Effector memory CD4-positive, alpha-beta T cell (primary cell): ENCODE measurements around the gene ACACA.

Experiments
- DNase-seq, 3 donors: peaks; one replicate each; pipeline ENCODE4 v3.0.0-alpha.2; 2020
- H3K27ac ChIP-seq: 2 replicates; pipeline ENCODE4 v1.7.0; 2013; ENCODE audit warnings: mild to moderate bottlenecking, low read length, moderate library complexity; ENCODE audit not compliant: insufficient read depth, poor library complexity, severe bottlenecking
- H3K27me3 ChIP-seq: replicated peaks from 2 replicates; pipeline ENCODE4 v1.7.0; 2013; ENCODE audit warnings: mild to moderate bottlenecking, low read length; ENCODE audit not compliant: insufficient read depth, control insufficient read depth, poor library complexity, severe bottlenecking
- H3K36me3 ChIP-seq: 2 replicates; pipeline ENCODE4 v1.7.0; 2013; ENCODE audit warnings: mild to moderate bottlenecking, low read length, moderate library complexity; ENCODE audit not compliant: control insufficient read depth, insufficient read depth
- H3K4me1 ChIP-seq: 2 replicates; pipeline ENCODE4 v1.7.0; 2013; ENCODE audit warnings: low read length, mild to moderate bottlenecking; ENCODE audit not compliant: control insufficient read depth, insufficient read depth, poor library complexity, severe bottlenecking
- H3K4me3 ChIP-seq: 2 replicates; pipeline ENCODE4 v1.7.0; 2013; ENCODE audit warnings: low read length, low read depth, mild to moderate bottlenecking; ENCODE audit not compliant: insufficient read depth, poor library complexity, severe bottlenecking
- H3K9me3 ChIP-seq: 2 replicates; pipeline ENCODE4 v1.7.0; 2013; ENCODE audit warnings: mild to moderate bottlenecking, low read length, moderate library complexity; ENCODE audit not compliant: control insufficient read depth

Gene ACACA

GRCh38 chr17:37133136-37133535, 273.5 kb downstream of the ACACA start:
- Histone ChIP-seq H3K4me3 (no peak overlapping the region), H3K36me3 (peaks cover 11% of the 10 kb centered on the region), H3K4me1 (no peaks in the 10 kb centered on the region), H3K27me3 (no peaks in the 10 kb centered on the region), H3K27ac (no peak overlapping the region), H3K9me3 (no peaks in the 10 kb centered on the region)
- no peak for DNase-seq

DNA sequence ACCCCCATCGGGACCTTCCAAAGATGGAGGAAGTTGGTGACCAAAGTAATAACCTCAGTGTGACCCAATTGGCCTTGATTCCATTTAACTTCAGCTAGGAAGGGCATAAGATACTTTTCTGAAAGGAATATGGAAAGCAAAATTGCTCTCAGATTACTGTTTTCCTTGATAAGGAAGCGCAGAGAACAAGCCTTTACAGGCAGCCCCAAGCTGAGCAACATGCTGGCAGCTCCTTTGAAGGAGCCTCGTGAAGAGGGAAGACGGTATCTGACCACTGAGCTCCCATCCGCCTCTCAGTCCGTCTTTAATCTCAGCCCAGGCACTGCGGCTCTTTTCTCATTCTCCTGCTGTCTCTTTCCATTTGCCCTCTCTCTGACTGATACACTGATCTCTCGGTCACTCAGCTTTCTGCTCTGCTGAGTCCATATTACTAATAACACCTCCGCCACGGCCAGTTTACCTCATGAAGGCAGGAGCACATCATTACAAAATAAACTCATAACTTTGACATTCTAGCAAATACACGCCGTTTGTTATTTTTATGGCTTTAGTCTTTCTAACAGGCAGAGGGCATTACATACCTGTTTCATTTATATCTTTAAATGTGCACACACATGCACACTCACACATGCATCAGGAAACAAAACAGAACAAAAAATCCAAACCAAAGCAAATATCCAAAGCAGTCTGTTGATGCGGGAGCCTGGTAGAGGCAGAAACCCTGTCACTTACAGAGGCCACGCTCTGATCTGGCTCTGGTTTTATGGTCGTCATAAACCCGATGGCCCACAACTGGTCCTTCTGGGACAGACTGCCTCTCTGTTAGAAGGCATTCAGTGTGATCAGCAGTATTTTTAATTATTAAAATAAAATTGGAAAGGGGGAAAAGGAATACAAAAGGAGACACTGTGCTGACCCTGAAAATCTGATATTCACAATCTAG, 274.7 kb downstream of the ACACA start:
- no peak for DNase-seq
- H3K36me3 ChIP-seq, result peaks cover 12% of the 10 kb centered on the region
- no peaks in the 10 kb centered on the region for H3K9me3 ChIP-seq
- no peak overlapping the region for H3K27ac ChIP-seq
- no peak overlapping the region for H3K4me3 ChIP-seq
- no peaks in the 10 kb centered on the region for H3K4me1 ChIP-seq
- no peaks in the 10 kb centered on the region for H3K27me3 ChIP-seq

- no peak overlapping the region for H3K27ac ChIP-seq
- no peak for DNase-seq
- H3K4me1 ChIP-seq, result no peaks in the 10 kb centered on the region
- peaks cover 12% of the 10 kb centered on the region for H3K36me3 ChIP-seq
- H3K4me3 ChIP-seq, result no peak overlapping the region
- no peaks in the 10 kb centered on the region for H3K9me3 ChIP-seq
- no peaks in the 10 kb centered on the region for H3K27me3 ChIP-seq
These were observed 275.6 kb downstream of the ACACA start for GRCh38 chr17:37130984-37131446.

DNA sequence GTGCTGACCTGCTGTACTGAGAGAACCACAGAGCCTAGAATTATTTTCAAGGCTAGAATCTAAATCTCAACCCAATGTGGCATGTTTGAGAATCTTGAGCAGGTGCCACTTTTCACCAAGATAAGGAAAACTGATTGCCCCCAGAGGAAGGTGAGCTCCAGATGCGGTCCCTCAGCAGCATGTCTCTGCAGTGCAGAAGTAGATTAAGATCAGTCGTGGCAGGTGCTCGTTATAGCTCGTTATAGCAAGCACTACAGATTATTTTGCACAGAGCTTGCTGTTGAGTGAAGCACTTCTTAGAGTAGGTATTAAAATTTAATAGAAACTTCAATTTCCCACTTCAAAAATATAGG, 281.8 kb downstream of the ACACA start:
- Histone ChIP-seq H3K4me1 (no peaks in the 10 kb centered on the region), H3K36me3 (peaks cover 22% of the 10 kb centered on the region), H3K27me3 (no peaks in the 10 kb centered on the region), H3K4me3 (no peak overlapping the region), H3K9me3 (no peaks in the 10 kb centered on the region), H3K27ac (no peak overlapping the region)
- DNase-seq, result no peak

DNA sequence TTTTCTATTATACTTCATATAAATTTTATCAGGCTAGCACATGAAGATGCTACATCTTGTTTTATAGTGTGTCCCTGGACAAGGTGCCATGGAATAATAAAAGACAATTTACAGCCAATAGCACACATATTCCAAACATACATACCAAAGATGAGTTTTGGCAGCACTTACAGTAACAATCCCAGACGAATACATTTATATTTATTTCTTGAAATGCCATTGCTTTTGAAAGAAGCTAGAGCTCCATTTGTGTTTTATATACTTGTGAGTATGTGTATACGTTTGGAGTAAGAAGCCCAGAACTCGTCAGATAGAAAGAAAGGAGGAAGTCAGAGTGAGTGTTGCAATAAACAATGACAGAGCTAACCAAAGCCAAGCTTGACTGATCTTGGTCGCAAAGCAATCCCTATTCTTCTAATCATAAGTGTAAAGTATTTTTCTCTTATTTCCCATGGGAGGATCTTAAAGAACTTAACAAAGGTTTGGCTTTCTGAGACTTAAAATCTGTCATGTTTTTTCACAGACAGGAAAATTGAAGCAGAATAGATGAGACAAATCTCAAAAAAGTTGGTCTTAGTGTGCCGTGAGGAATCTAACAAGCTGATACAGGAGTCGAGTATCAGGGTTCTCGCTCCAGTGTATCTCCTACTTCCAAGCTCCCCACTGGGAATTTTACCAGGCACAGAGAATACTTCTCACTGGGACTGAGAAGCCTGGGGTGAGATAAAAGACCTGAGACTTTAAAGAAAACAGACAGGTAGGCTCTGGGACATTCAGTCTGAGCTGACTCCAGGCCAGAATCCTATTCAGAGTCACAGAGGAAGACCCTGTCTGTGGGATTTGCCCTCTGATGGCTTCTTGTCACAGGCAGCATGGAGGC, 282.5 kb downstream of the ACACA start:
- H3K4me3 ChIP-seq, result no peak overlapping the region
- H3K27me3 ChIP-seq, result no peaks in the 10 kb centered on the region
- no peak for DNase-seq
- no peak overlapping the region for H3K27ac ChIP-seq
- H3K9me3 ChIP-seq, result no peaks in the 10 kb centered on the region
- peaks cover 19% of the 10 kb centered on the region for H3K36me3 ChIP-seq
- H3K4me1 ChIP-seq, result no peaks in the 10 kb centered on the region

DNA sequence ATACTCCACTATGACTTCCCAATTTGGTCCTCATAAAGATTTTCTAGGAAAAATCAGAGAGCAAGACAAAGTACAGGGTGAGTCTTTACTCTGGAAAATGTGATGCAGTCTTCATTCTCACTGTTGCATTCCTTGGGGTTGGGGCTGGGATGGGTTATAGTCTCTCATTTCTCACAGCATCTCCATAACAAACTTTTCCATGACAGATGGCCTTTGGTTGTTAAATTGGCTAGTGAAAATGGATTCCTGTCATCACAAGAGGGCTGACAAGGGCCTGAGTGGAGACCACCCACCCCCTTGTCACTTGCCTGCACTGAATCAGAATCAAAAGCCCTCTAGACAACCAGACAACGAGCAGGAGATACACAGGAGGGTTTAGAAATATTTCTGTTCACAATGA, 283.2 kb downstream of the ACACA start:
- Histone ChIP-seq H3K9me3 (no peaks in the 10 kb centered on the region), H3K27me3 (no peaks in the 10 kb centered on the region), H3K27ac (no peak overlapping the region), H3K4me1 (no peaks in the 10 kb centered on the region), H3K4me3 (no peak overlapping the region), H3K36me3 (peaks cover 13% of the 10 kb centered on the region)
- no peak for DNase-seq

DNA sequence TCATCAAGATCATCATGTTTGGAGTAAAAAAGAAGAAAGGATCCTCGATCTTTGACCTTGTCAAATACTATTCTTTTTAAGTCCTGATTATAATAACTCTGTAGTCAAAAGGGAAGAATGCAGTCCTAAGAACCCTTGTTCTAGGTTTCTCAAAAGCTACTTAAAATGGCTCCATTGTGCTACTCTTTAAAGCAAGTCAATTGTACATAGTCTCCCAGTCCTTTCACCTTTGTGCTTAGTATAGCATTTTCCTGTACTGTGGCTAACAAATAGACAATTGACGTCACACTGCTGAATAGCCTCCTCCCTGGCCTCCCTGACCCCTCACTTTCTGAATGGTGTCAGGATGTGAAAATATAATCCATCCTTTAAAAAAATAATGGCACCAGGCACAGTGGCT, 285.0 kb downstream of the ACACA start:
- peaks cover 10% of the 10 kb centered on the region for H3K36me3 ChIP-seq
- no peaks in the 10 kb centered on the region for H3K9me3 ChIP-seq
- H3K4me1 ChIP-seq, result no peaks in the 10 kb centered on the region
- no peak overlapping the region for H3K4me3 ChIP-seq
- no peak overlapping the region for H3K27ac ChIP-seq
- H3K27me3 ChIP-seq, result no peaks in the 10 kb centered on the region
- no peak for DNase-seq

GRCh38 chr17:37118366-37119137, 288.1 kb downstream of the ACACA start:
- H3K9me3 ChIP-seq, result no peaks in the 10 kb centered on the region
- no peak overlapping the region for H3K4me3 ChIP-seq
- H3K27ac ChIP-seq, result no peak overlapping the region
- H3K36me3 ChIP-seq, result peaks cover 10% of the 10 kb centered on the region
- no peaks in the 10 kb centered on the region for H3K4me1 ChIP-seq
- no peak for DNase-seq
- H3K27me3 ChIP-seq, result no peaks in the 10 kb centered on the region

DNA sequence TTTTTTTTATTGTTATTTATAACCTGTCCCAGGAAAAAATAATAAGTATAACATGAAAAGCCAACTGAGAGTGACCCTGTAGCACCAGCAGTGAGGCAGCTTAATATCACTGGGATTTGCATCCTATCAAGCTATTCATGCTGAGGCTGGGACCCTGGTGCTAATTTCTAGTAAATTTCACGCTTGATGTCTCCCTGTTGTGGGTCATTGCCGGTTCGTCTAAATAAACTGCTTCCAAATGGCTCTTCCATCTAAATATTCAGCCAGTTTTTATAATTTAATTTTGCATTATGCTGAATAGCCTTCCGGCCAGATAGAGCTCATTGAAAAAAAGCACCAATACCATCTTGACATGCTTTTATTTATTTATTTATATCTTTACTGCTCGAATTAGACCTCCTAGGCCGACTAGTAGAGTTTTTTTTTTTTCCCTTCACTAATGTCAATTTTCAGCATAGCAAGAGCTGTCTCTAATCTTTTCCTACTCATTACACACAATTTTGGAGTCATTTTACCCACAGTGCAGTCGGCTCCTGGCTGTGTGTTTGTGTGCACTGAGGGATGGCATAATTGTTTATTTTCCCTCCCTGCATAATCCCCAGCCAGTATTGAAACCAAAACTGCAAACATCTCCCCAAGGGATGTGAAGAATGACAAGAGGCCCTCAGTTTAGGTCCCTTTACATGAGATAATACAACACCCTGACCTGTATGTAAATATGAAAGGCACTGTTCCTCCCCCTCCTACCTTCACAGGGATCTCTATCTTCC, 289.1 kb downstream of the ACACA start:
- Histone ChIP-seq H3K9me3 (no peaks in the 10 kb centered on the region), H3K27ac (no peak overlapping the region), H3K4me3 (no peak overlapping the region), H3K27me3 (no peaks in the 10 kb centered on the region), H3K4me1 (no peaks in the 10 kb centered on the region), H3K36me3 (peaks cover 10% of the 10 kb centered on the region)
- no peak for DNase-seq
